ENCODE results near the gene CDH6.

Gene CDH6

DNA sequence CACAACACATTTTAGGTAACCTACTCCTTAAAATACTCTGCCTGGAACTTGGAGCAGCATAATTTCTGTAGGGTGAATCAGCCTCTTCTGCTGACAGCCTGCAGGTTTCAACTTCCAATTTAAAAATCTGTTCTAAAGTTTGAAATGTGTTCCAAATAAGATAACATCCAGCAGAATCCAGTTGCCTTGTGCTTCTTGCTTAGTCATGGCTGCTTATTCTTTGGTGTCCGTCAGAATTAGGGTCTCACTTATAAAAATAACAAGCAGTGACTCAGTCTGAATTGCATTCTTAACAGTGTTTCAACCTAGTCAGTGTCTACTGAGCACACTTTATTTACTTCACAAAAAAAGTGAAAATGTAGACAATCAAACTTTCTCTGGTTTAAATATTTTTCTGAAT, 3.7 kb downstream of the CDH6 start:
- no peak for DNase-seq (ENCODE audit: low spot score)

DNA sequence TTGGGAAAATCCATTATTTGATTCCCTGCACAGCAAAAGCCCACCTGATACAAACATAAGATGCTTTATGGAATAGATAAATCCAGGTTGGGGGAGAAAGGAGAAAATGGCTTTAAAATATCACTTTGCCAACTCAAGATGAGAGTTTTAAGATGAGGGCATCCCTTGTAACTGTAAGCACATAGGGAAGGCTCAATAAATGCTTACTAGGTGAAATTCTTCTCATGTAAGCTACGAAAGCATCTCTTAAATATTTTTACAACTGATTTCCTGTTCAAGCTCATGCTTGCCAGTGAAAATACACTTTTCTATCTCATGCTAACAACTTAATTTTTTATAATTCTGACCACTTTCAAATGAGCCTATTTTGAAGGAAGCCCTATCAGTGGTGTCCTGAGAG, 11.5 kb downstream of the CDH6 start:
- no peak for DNase-seq (ENCODE audit: low spot score)

GRCh38 chr5:31208043-31208442, 14.6 kb downstream of the CDH6 start:
- no peak for DNase-seq (ENCODE audit: low spot score)

DNA sequence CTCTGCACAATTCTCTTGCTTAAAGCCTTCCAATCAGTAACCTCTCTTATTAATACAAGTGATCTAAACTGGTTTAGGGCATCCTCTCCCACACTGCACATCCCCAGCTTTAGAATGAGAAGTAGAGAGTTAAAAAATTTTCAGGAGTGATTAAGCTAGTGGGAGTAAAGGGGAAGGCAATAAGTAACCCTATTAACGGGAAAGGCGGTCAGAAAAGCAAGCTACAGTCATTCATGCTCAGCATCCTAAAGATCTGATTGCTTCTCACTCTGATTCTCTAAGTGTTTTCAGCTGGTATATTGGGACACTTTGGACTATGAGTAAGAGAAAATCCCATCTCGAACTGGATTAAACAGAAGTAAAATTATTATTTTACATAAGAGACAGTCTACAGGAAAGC, 15.8 kb downstream of the CDH6 start:
- DNase-seq (ENCODE audit: low spot score) = no peak

DNA sequence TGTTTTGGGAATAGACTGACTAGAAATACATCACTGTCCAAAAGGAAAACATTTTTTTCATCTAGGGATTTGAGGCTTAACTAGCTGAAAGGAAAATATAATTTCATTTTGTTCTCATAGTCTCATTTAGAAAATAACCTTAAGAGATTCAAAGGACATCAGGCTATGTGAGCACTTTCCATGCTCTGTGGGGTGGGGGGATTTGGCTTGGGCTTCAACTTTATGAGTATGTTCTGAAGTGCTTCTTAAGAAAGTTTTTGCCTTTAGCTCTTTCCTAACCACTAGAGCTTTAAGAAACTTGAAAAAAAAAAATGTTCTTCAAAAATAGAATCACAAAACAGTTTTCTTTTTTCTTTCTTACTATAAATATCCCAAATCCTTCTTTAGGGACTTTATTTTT, 17.6 kb downstream of the CDH6 start:
- no peak for DNase-seq (ENCODE audit: low spot score)

DNA sequence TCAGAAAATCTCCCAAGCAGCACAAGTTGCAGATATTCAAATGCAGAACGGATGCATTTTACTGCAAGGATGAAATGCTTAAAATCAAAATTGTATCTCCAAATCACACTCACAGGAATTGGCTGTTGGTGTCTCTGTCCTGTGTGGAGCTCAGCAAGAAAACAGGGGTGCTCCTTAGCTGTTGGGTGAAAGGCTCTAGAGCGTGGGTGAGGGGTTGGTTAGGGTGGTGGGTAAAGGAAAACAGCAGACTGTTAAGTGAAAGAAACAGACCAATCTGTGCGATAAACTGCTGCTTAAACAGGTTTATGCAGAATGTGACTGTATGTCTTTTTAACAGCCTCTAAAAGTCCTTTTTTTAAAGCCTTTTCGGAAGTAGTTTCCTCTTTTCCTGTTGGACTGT, 19.8 kb downstream of the CDH6 start:
- DNase-seq (ENCODE audit: low spot score) = no peak

GRCh38 chr5:31213705-31214121, 20.2 kb downstream of the CDH6 start:
- no peak for DNase-seq (ENCODE audit: low spot score)

- no peak for DNase-seq (ENCODE audit: low spot score)
Observed at GRCh38 chr5:31214229-31214628, 20.7 kb downstream of the CDH6 start.

DNA sequence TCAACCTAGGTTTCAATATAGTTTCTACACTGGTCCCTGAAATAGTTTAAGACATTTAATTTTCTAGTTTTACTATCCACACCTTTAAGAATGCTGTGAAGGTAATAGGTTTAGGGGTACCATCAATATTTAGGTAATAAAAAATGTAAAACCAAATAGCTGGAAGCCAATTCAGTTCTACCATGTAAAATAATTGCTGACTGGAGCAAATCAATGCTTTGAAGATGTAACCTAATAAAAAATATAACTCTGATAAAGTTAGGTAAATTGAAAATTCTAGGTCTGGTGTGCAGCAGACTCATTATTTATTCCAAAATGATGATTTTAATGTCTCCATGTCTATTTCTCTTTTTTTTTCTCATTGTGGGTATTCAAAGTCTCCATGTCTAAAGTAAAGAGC, 21.8 kb downstream of the CDH6 start:
- DNase-seq (ENCODE audit: low spot score) = no peak

DNA sequence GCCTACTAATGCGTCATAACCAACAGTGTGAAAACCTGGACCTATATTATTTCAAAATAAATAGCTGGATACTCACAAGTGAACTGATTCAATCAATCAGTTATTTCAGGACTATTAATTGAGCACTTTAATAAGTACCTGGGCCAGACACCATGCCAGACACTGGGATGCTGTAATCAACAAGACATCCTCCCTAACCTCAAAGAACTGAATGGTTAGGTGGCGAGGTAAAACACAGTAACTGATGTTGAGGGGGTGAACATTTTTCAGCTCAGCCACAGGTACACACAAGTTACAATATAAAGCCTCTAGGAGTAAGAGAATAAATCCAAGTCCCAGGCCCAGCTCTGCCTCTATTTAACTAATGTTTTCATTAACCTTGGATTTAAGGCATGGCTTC, 24.0 kb downstream of the CDH6 start:
- no peak for DNase-seq (ENCODE audit: low spot score)

GRCh38 chr5:31218978-31219377, 25.5 kb downstream of the CDH6 start:
- no peak for DNase-seq (ENCODE audit: low spot score)

GRCh38 chr5:31221001-31221400, 27.5 kb downstream of the CDH6 start:
- DNase-seq (ENCODE audit: low spot score) = no peak

DNA sequence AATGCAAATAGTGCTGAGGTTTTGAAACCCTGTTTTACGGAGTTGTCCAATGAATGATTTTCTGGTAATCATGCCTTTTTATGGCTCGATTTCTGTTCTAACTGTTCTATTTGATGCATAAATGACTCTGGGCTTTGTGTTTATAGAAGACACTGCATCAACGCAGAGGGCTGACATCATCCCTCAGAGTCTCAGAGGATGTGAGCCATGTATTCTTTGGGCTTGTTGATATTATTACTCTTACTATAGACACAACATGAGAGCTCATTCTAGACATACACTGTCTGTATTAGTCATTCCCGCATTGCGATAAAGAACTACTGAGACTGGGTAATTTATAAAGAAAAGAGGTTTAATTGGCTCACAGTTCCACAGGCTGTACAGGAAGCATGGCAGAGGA, 31.6 kb downstream of the CDH6 start:
- DNase-seq (ENCODE audit: low spot score) = no peak

DNA sequence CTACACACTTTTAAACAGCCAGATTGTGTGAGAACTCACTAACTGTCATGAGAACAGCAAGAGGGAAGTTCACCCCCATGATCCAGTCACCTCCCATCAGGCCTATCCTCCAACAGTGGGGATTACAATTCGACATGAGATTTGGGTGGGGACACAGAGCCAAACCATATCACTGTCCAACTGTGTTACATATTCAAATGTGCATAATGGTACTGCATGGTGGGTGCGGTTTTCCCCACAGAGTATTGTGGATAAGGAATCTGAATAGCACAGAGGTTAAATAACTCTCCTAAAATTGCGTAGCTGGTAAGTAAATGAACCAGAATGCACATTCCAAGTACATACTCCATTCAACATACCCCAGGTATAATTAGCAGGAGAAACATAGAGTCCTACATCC, 32.1 kb downstream of the CDH6 start:
- DNase-seq (ENCODE audit: low spot score) = no peak

DNA sequence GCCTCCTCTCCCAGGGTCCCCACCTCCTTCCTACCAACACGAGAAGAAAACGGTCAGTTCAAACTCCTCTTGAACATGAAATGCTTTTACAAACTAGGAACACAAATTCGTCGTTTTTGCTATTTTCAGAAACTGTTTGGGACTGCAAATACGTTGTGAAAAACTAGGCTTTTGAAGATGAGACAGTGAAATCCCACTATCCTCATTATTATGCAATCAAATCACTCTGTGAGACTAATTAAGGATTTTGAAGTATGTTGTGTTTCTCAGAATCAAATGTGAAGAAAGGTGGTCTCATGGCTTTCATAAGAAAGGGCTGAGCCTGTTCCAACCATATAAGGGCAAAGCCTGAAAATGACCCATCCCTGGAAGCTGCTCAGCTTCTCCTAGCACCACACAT, 33.2 kb downstream of the CDH6 start:
- no peak for DNase-seq (ENCODE audit: low spot score)

GRCh38 chr5:31229266-31229665, 35.8 kb downstream of the CDH6 start:
- DNase-seq (ENCODE audit: low spot score) = no peak

DNA sequence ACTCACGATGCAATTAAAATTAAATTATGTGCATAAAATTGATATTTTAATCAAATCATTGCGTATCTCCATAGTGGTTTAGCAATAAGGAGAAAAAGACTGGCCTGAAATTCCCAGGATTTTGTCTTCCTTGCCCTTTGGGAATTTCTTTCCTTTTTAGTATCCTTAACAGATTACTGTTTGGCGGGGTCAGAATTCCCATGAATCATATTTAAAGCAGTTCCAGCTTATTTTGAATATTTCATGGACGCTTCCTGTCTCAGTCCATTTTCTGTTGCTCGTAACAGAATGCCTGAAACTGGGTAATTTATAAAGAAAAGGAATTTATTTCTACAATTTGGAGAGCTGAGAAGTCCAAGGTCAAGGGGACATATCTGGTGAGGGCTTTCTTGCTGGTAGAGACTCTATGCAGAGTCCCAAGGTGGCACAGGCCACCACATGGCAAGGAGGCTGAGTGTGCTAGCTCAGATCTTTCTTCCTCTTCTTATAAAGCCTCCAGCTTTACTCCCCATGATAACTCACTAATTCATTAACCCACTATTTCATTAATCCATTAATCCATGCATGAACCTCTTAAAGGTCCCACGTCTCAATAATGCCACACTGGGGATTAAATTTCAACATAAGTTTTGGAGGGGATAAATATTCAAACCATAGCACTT, 37.8 kb downstream of the CDH6 start:
- no peak for DNase-seq (ENCODE audit: low spot score)

DNA sequence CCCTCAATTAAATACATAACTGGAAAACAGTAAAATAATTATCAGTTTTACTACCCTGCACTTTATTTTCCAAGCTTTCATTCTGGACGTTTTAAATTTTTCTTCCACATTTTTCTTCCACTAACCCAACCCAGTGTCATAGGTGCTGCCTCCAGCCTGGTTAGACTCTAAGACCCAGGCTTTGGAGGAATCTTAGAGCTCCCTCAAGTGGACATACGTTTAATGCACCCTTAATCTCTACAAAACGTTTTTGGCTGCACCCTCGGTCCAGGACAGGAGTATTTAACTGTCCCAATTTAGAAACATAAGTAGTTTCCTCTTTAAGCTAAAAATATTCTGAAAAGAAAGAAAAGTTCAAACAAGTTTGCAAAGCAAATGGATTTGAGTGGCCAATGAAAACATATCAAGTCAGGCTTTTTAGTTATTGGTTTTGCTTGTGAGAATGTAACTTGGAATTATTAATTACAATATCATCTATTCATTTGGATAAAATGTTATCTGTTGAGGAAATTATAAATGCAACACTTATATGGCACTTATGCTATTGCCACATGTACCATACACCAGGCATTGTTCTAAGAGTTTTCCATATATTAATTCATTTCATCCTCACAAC, 38.9 kb downstream of the CDH6 start:
- peak; percentile 75 for DNase-seq (ENCODE audit: low spot score)

GRCh38 chr5:31235381-31235780, 41.9 kb downstream of the CDH6 start:
- no peak for DNase-seq (ENCODE audit: low spot score)

DNA sequence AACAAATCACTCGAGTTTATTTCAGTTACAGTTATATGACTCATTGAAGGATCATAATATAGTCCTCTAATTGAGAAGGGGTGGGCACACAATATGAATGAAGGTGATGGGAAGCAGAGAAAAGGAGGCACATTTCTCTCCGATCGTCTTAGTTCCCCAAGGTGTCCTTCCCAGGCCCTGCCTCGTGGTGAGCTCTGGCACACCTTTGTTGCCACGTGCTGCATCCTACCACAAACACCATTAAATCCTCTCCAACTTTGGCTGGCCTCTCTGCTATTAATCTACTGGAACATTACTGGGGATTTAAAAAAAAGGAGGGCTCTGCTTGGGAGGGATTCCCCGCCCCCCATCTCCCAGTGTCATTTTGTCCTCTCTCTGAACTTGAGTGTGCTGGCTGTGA, 42.9 kb downstream of the CDH6 start:
- DNase-seq (ENCODE audit: low spot score) = no peak

DNA sequence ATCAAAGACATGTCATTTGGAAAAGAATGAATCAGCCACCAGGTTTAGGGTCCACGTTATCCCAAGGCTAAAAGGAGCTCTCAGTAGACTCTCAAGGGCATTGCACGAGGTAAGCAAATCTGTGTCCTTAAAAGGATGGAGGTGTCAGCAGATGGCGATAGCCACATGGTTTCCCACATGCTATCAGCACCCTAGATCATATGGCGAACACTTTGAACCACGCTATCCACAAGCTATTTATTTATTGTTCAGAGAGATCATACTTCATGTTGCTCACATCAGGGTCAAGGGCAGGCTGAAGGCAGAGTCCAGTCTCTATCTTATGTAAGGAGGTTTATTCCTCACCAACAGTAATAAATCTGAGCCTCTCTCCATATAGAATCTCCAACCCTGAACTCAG, 43.7 kb downstream of the CDH6 start:
- DNase-seq (ENCODE audit: low spot score) = peak; percentile 24

- DNase-seq (ENCODE audit: low spot score) = no peak
Observed at GRCh38 chr5:31238497-31238896, 45.0 kb downstream of the CDH6 start.

GRCh38 chr5:31244921-31245320, 51.4 kb downstream of the CDH6 start:
- DNase-seq (ENCODE audit: low spot score) = no peak

GRCh38 chr5:31247381-31247780, 53.9 kb downstream of the CDH6 start:
- DNase-seq (ENCODE audit: low spot score) = no peak
